ENCODE results near the gene CHL1.

CHL1 gene

GRCh38 chr3:317012-317411, 120.4 kb downstream of the CHL1 start:
- TF ChIP-seq CTCF (IDR thresholded peaks at IDR 0.05; ENCODE audit: low read depth, low read length) = no peak
- no peak for DNase-seq (ENCODE audit: low read depth in 2 of 2)
- H3K4me3 ChIP-seq (replicated peaks in 1 of 2; ENCODE audit: low read depth in 2 of 2, low read length in 2 of 2) = no peak overlapping the region

- H3K4me3 ChIP-seq (replicated peaks in 1 of 2; ENCODE audit: low read depth in 2 of 2, low read length in 2 of 2) = no peak overlapping the region
- DNase-seq (ENCODE audit: low read depth in 2 of 2) = no peak
- no peak for TF ChIP-seq CTCF (IDR thresholded peaks at IDR 0.05; ENCODE audit: low read depth, low read length)
Measured at GRCh38 chr3:318903-319302, 122.3 kb downstream of the CHL1 start.

- TF ChIP-seq CTCF (IDR thresholded peaks at IDR 0.05; ENCODE audit: low read depth, low read length) = no peak
- no peak for DNase-seq (ENCODE audit: low read depth in 2 of 2)
- no peak overlapping the region for H3K4me3 ChIP-seq (replicated peaks in 1 of 2; ENCODE audit: low read depth in 2 of 2, low read length in 2 of 2)
Measured at GRCh38 chr3:324423-324822, 127.9 kb downstream of the CHL1 start.

- TF ChIP-seq CTCF (IDR thresholded peaks at IDR 0.05; ENCODE audit: low read depth, low read length) = no peak
- no peak overlapping the region for H3K4me3 ChIP-seq (replicated peaks in 1 of 2; ENCODE audit: low read depth in 2 of 2, low read length in 2 of 2)
- no peak for DNase-seq (ENCODE audit: low read depth in 2 of 2)
Measured at GRCh38 chr3:325495-325894, 128.9 kb downstream of the CHL1 start.

GRCh38 chr3:330494-331115, 134.0 kb downstream of the CHL1 start:
- no peak overlapping the region for H3K4me3 ChIP-seq (replicated peaks in 1 of 2; ENCODE audit: low read depth in 2 of 2, low read length in 2 of 2)
- DNase-seq (ENCODE audit: low read depth in 2 of 2) = no peak
- no peak for TF ChIP-seq CTCF (IDR thresholded peaks at IDR 0.05; ENCODE audit: low read depth, low read length)

- H3K4me3 ChIP-seq (replicated peaks in 1 of 2; ENCODE audit: low read depth in 2 of 2, low read length in 2 of 2) = no peak overlapping the region
- DNase-seq (ENCODE audit: low read depth in 2 of 2) = no peak
- TF ChIP-seq CTCF (IDR thresholded peaks at IDR 0.05; ENCODE audit: low read depth, low read length) = no peak
Measured at GRCh38 chr3:331881-332280, 135.3 kb downstream of the CHL1 start.

GRCh38 chr3:332701-333100, 136.1 kb downstream of the CHL1 start:
- no peak for DNase-seq (ENCODE audit: low read depth in 2 of 2)
- no peak for TF ChIP-seq CTCF (IDR thresholded peaks at IDR 0.05; ENCODE audit: low read depth, low read length)
- H3K4me3 ChIP-seq (replicated peaks in 1 of 2; ENCODE audit: low read depth in 2 of 2, low read length in 2 of 2) = no peak overlapping the region

All from cardiac fibroblast (primary cell).